ENCODE data around the gene LCN9. TPM values are rescaled to one million over a fixed set of nuclear protein-coding genes. Genes with fewer than 3 reads are reported as not detected.

The LCN9 gene
- total and polyA plus RNA-seq, 4 donors: not detected

DNA sequence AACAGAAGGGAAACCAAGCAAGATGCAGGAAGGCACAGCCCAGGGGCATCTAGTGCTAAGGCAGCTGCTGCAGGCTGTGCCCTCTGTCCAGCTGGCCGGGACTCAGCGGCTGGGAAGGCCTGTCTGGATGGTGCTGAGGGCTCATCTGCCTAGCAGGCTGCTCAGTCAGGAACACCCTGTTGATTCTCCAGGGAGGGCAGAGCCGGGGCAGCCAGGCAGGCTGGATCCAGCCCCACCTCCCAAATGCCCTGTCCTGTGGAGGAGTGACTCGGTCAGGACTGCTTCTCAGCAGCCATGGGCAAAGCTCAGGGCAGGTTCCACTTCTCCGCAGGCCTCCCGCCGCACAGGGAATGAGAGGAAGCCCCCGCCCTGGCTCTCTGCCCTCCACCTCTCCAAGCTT lies 7.8 kb upstream of the LCN9 start:
- no peak for TF ChIP-seq HNF4A (conservative IDR thresholded peaks at IDR 0.05)
- no peak for TF ChIP-seq RAD21 (IDR thresholded peaks at IDR 0.05)
- TF ChIP-seq JUND (IDR thresholded peaks at IDR 0.05): no peak
- TF ChIP-seq FOXA2 (IDR thresholded peaks at IDR 0.05): no peak
- no peak for TF ChIP-seq TAF1 (conservative IDR thresholded peaks at IDR 0.05)
- TF ChIP-seq, protein P1, sequence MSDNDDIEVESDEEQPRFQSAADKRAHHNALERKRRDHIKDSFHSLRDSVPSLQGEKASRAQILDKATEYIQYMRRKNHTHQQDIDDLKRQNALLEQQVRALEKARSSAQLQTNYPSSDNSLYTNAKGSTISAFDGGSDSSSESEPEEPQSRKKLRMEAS (IDR thresholded peaks at IDR 0.05): no peak
- no peak for TF ChIP-seq SP1 (IDR thresholded peaks at IDR 0.05)
- TF ChIP-seq YY1 (IDR thresholded peaks at IDR 0.05): no peak
- no peak for TF ChIP-seq RXRA (IDR thresholded peaks at IDR 0.05)
- no peak for TF ChIP-seq NR2F2 (IDR thresholded peaks at IDR 0.05)
- no peak for TF ChIP-seq ATF3 (IDR thresholded peaks at IDR 0.05)
- no peak for DNase-seq (ENCODE audit: low spot score)
- Histone ChIP-seq H3K9ac (ENCODE audit: low read depth in 1 of 2, low read length in 2 of 2) (no peak overlapping the region), H3K27me3 (ENCODE audit: control insufficient read depth in 4 of 4, insufficient read depth in 4 of 4, low read length in 3 of 4) (no peaks in the 10 kb centered on the region), H3K27ac (ENCODE audit: low read depth in 1 of 2, low read length in 2 of 2) (no peak overlapping the region), H3K4me3 (ENCODE audit: low read depth in 1 of 3, low read length in 3 of 3) (no peak overlapping the region), H3K36me3 (ENCODE audit: control insufficient read depth in 4 of 4, insufficient read depth in 3 of 4, low read depth in 1 of 4, low read length in 3 of 4) (no peaks in the 10 kb centered on the region), H3K4me1 (ENCODE audit: control insufficient read depth in 4 of 4, insufficient read depth in 4 of 4, low read length in 3 of 4) (no peaks in the 10 kb centered on the region), H3K9me3 (ENCODE audit: control insufficient read depth in 4 of 4, low read length in 3 of 4) (peaks cover 0 to 2% (median 1%) of the 10 kb centered on the region in 4 donors)
- WGBS: 78% methylated on average over 8 of the region's 8 CpGs

- H3K27me3 ChIP-seq (ENCODE audit: control insufficient read depth in 4 of 4, insufficient read depth in 4 of 4, low read length in 3 of 4): no peaks in the 10 kb centered on the region
- no peak for DNase-seq (ENCODE audit: low spot score)
- no peaks in the 10 kb centered on the region for H3K9me3 ChIP-seq (ENCODE audit: control insufficient read depth in 4 of 4, low read length in 3 of 4)
- WGBS: 83% methylated on average over 15 of the region's 15 CpGs
- H3K9ac ChIP-seq (ENCODE audit: low read depth in 1 of 2, low read length in 2 of 2): no peak overlapping the region
- H3K27ac ChIP-seq (ENCODE audit: low read depth in 1 of 2, low read length in 2 of 2): no peak overlapping the region
- no peak for TF ChIP-seq EGR1 (IDR thresholded peaks at IDR 0.05; ENCODE audit: low read depth in 2 of 2)
- TF ChIP-seq HNF4A (conservative IDR thresholded peaks at IDR 0.05): no peak
- H3K36me3 ChIP-seq (ENCODE audit: control insufficient read depth in 4 of 4, insufficient read depth in 3 of 4, low read depth in 1 of 4, low read length in 3 of 4): no peaks in the 10 kb centered on the region
- H3K4me1 ChIP-seq (ENCODE audit: control insufficient read depth in 4 of 4, insufficient read depth in 4 of 4, low read length in 3 of 4): no peaks in the 10 kb centered on the region
- no peak overlapping the region for H3K4me3 ChIP-seq (ENCODE audit: low read depth in 1 of 3, low read length in 3 of 3)
These were observed 5.7 kb upstream of the LCN9 start for GRCh38 chr9:135657416-135657815.

DNA sequence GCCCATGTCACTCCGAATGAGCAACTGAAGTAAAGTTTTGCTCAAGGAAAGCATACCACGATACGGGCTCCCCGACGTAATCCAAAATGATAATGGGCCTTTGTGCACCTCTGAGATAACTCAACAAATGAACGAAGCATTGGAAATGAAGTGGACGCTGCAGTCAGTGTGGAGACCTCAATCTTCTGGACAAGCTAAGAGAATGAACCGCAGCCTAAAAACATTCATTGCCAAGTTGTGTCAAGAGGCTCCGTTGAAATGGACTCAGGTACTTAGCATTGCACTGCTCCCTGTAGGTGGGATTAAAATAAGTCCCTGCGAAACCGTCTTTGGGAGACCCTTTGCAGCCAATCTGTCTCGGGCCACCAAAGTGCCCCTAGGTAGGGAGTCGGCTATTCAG lies 3.9 kb upstream of the LCN9 start:
- Histone ChIP-seq H3K4me3 (ENCODE audit: low read depth in 1 of 3, low read length in 3 of 3) (no peak overlapping the region), H3K36me3 (ENCODE audit: control insufficient read depth in 4 of 4, insufficient read depth in 3 of 4, low read depth in 1 of 4, low read length in 3 of 4) (no peaks in the 10 kb centered on the region), H3K27ac (ENCODE audit: low read depth in 1 of 2, low read length in 2 of 2) (no peak overlapping the region), H3K9me3 (ENCODE audit: control insufficient read depth in 4 of 4, low read length in 3 of 4) (no peaks in the 10 kb centered on the region), H3K4me1 (ENCODE audit: control insufficient read depth in 4 of 4, insufficient read depth in 4 of 4, low read length in 3 of 4) (no peaks in the 10 kb centered on the region), H3K9ac (ENCODE audit: low read depth in 1 of 2, low read length in 2 of 2) (no peak overlapping the region), H3K27me3 (ENCODE audit: control insufficient read depth in 4 of 4, insufficient read depth in 4 of 4, low read length in 3 of 4) (no peaks in the 10 kb centered on the region)
- no peak for DNase-seq (ENCODE audit: low spot score)
- 92% methylated on average over 13 of the region's 13 CpGs for WGBS
- TF ChIP-seq GABPA (IDR thresholded peaks at IDR 0.05 in 1 of 2, conservative IDR thresholded peaks at IDR 0.05 in 1 of 2) (no peak), SP1 (IDR thresholded peaks at IDR 0.05) (no peak), JUND (IDR thresholded peaks at IDR 0.05) (no peak), ZBTB33 (IDR thresholded peaks at IDR 0.05) (no peak), NR2F2 (IDR thresholded peaks at IDR 0.05) (no peak), YY1 (IDR thresholded peaks at IDR 0.05) (no peak), ATF3 (IDR thresholded peaks at IDR 0.05) (no peak), RAD21 (IDR thresholded peaks at IDR 0.05) (no peak), RXRA (IDR thresholded peaks at IDR 0.05) (no peak), HNF4G (IDR thresholded peaks at IDR 0.05) (no peak), FOXA1 (IDR thresholded peaks at IDR 0.05) (no peak), EGR1 (IDR thresholded peaks at IDR 0.05; ENCODE audit: low read depth in 2 of 2) (no peak), HNF4A (conservative IDR thresholded peaks at IDR 0.05) (no peak), TAF1 (conservative IDR thresholded peaks at IDR 0.05) (no peak), FOXA2 (IDR thresholded peaks at IDR 0.05) (no peak), CTCF (IDR thresholded peaks at IDR 0.05; ENCODE audit: low read depth, low read length, missing input control) (no peak)
- TF ChIP-seq, protein P1 (IDR thresholded peaks at IDR 0.05): no peak
- TF ChIP-seq, protein P2, sequence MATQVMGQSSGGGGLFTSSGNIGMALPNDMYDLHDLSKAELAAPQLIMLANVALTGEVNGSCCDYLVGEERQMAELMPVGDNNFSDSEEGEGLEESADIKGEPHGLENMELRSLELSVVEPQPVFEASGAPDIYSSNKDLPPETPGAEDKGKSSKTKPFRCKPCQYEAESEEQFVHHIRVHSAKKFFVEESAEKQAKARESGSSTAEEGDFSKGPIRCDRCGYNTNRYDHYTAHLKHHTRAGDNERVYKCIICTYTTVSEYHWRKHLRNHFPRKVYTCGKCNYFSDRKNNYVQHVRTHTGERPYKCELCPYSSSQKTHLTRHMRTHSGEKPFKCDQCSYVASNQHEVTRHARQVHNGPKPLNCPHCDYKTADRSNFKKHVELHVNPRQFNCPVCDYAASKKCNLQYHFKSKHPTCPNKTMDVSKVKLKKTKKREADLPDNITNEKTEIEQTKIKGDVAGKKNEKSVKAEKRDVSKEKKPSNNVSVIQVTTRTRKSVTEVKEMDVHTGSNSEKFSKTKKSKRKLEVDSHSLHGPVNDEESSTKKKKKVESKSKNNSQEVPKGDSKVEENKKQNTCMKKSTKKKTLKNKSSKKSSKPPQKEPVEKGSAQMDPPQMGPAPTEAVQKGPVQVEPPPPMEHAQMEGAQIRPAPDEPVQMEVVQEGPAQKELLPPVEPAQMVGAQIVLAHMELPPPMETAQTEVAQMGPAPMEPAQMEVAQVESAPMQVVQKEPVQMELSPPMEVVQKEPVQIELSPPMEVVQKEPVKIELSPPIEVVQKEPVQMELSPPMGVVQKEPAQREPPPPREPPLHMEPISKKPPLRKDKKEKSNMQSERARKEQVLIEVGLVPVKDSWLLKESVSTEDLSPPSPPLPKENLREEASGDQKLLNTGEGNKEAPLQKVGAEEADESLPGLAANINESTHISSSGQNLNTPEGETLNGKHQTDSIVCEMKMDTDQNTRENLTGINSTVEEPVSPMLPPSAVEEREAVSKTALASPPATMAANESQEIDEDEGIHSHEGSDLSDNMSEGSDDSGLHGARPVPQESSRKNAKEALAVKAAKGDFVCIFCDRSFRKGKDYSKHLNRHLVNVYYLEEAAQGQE (IDR thresholded peaks at IDR 0.05): no peak

Measured in liver (tissue), 9 donors.